Liver (tissue), 9 donors: ENCODE measurements around the gene TSPAN15. TPM values are rescaled to one million over a fixed set of nuclear protein-coding genes. Genes with fewer than 3 reads are reported as not detected.

ENCODE experiments used
- DNase-seq: peaks from one replicate; pipeline ENCODE4 v3.0.0-alpha.2; 2017; ENCODE audit warnings: low spot score
- H3K27ac ChIP-seq, 2 donors: one replicate each; pipeline ENCODE4 v1.7.0; 2013; ENCODE audit warnings: inconsistent platforms in 2 of 2, low read length in 2 of 2, control low read depth in 1 of 2, low read depth in 1 of 2, mild to moderate bottlenecking in 1 of 2
- H3K27me3 ChIP-seq, 4 donors: one replicate each; pipeline versions ENCODE4 v1.6.1 to v1.7.0; 2013; ENCODE audit warnings: low read length in 3 of 4, inconsistent platforms in 1 of 4, mild to moderate bottlenecking in 1 of 4, moderate library complexity in 1 of 4; ENCODE audit not compliant: control insufficient read depth in 4 of 4, insufficient read depth in 4 of 4
- H3K36me3 ChIP-seq, 4 donors: one replicate each; pipeline versions ENCODE4 v1.6.1 to v1.7.0; 2013; ENCODE audit warnings: low read length in 3 of 4, mild to moderate bottlenecking in 3 of 4, low read depth in 1 of 4, moderate library complexity in 1 of 4; ENCODE audit not compliant: control insufficient read depth in 4 of 4, insufficient read depth in 3 of 4
- H3K4me1 ChIP-seq, 4 donors: one replicate each; pipeline versions ENCODE4 v1.6.1 to v1.7.0; 2013; ENCODE audit warnings: low read length in 3 of 4, mild to moderate bottlenecking in 3 of 4, moderate library complexity in 1 of 4; ENCODE audit not compliant: control insufficient read depth in 4 of 4, insufficient read depth in 4 of 4
- H3K4me3 ChIP-seq, 3 donors: one replicate each; pipeline versions ENCODE4 v1.6.1 to v1.7.0; 2013; ENCODE audit warnings: low read length in 3 of 3, control low read depth in 1 of 3, low read depth in 1 of 3, mild to moderate bottlenecking in 1 of 3
- H3K9ac ChIP-seq, 2 donors: one replicate each; pipeline ENCODE4 v1.7.0; 2013; ENCODE audit warnings: low read length in 2 of 2, mild to moderate bottlenecking in 2 of 2, moderate library complexity in 2 of 2, control low read depth in 1 of 2, low read depth in 1 of 2
- H3K9me3 ChIP-seq, 4 donors: one replicate each; pipeline versions ENCODE4 v1.6.1 to v1.7.0; 2013; ENCODE audit warnings: low read length in 3 of 4; ENCODE audit not compliant: control insufficient read depth in 4 of 4
- EGR1 ChIP-seq, 2 donors: IDR thresholded peaks; 2 replicates each; pipeline ENCODE4 v1.6.1; 2016 to 2018; ENCODE audit warnings: antibody characterized with exemption in 2 of 2, low read depth in 2 of 2
- FOXA1 ChIP-seq: IDR thresholded peaks from 2 replicates; pipeline ENCODE4 v1.6.1; 2016; ENCODE audit warnings: antibody characterized with exemption
- FOXA2 ChIP-seq: IDR thresholded peaks from 2 replicates; pipeline ENCODE4 v1.6.1; 2016; ENCODE audit warnings: antibody characterized with exemption
- HNF4A ChIP-seq, 2 donors: conservative IDR thresholded peaks; 2 replicates each; pipeline ENCODE4 v1.6.1; 2016; ENCODE audit warnings: antibody characterized with exemption in 2 of 2, mild to moderate bottlenecking in 2 of 2
- JUND ChIP-seq, 2 donors: IDR thresholded peaks; 2 replicates each; pipeline ENCODE4 v1.6.1; 2016; ENCODE audit warnings: antibody characterized with exemption in 2 of 2
- NR2F2 ChIP-seq: IDR thresholded peaks from 2 replicates; pipeline ENCODE4 v1.6.1; 2016; ENCODE audit warnings: antibody characterized with exemption
- RAD21 ChIP-seq, 2 donors: IDR thresholded peaks; 2 replicates each; pipeline ENCODE4 v1.6.1; 2016; ENCODE audit warnings: antibody characterized with exemption in 2 of 2, mild to moderate bottlenecking in 2 of 2
- RXRA ChIP-seq, 2 donors: IDR thresholded peaks; 2 replicates each; pipeline ENCODE4 v1.6.1; 2017 to 2018; ENCODE audit warnings: antibody characterized with exemption in 2 of 2, mild to moderate bottlenecking in 1 of 2
- SP1 ChIP-seq: IDR thresholded peaks from 2 replicates; pipeline ENCODE4 v1.6.1; 2018; ENCODE audit warnings: antibody characterized with exemption, mild to moderate bottlenecking
- TAF1 ChIP-seq: conservative IDR thresholded peaks from 2 replicates; pipeline ENCODE4 v1.6.1; 2016; ENCODE audit warnings: antibody characterized with exemption, mild to moderate bottlenecking
- YY1 ChIP-seq: IDR thresholded peaks from 2 replicates; pipeline ENCODE4 v1.6.1; 2016; ENCODE audit warnings: antibody characterized with exemption, mild to moderate bottlenecking
- WGBS: extraction: QIAGEN DNeasy Blood & Tissue Kit; methylation state at CpG from one replicate; pipeline ENCODE4 v1.1.7; 2013; 5-methylcytosine and 5-hydroxymethylcytosine counted together
- polyA plus RNA-seq, 2 donors: library from polyadenylated mRNA; stranded (reverse) in 1 of 2; unstranded in 1 of 2; fragments of 200-250 nt in 1 of 2; fragments of >200 nt in 1 of 2; fragmentation: Nextera tagmentation in 1 of 2; extraction: Ambion mirVana in 1 of 2; gene quantifications; one replicate each; pipeline versions ENCODE4 v1.2.1 to v1.2.3, GENCODE V29; 2013 to 2015
- total RNA-seq, 2 donors: library from RNA; depleted of rRNA; stranded (reverse); fragments of >200 nt; gene quantifications; one replicate each; pipeline ENCODE4 v1.2.3, GENCODE V29; 2014
- TF ChIP-seq, protein P1 (sequence below): IDR thresholded peaks from 2 replicates; pipeline ENCODE4 v1.6.1; 2016; ENCODE audit warnings: antibody characterized with exemption
- TF ChIP-seq, protein P2 (sequence below): IDR thresholded peaks from 2 replicates; pipeline ENCODE4 v1.6.1; 2016; ENCODE audit warnings: antibody characterized with exemption, mild to moderate bottlenecking
- TF ChIP-seq, protein P3 (sequence below): fragments of 150-350 bp; IDR thresholded peaks from 2 replicates; pipeline ENCODE4 v1.5.1; 2017; ENCODE audit warnings: improper control_type of control experiment, low read depth, low read length; ENCODE audit not compliant: missing input control
- TF ChIP-seq, protein P4 (sequence below): IDR thresholded peaks from 2 replicates; pipeline ENCODE4 v1.6.1; 2016; ENCODE audit warnings: antibody characterized with exemption
- donor health status: healthy.
- donor health status: healthy.
- donor health status: healthy.
- donor health status: healthy.
- donor health status: healthy.

The TSPAN15 gene
- total and polyA plus RNA-seq, 4 donors = 2.0 to 4.3 (median 3.3) TPM

DNA sequence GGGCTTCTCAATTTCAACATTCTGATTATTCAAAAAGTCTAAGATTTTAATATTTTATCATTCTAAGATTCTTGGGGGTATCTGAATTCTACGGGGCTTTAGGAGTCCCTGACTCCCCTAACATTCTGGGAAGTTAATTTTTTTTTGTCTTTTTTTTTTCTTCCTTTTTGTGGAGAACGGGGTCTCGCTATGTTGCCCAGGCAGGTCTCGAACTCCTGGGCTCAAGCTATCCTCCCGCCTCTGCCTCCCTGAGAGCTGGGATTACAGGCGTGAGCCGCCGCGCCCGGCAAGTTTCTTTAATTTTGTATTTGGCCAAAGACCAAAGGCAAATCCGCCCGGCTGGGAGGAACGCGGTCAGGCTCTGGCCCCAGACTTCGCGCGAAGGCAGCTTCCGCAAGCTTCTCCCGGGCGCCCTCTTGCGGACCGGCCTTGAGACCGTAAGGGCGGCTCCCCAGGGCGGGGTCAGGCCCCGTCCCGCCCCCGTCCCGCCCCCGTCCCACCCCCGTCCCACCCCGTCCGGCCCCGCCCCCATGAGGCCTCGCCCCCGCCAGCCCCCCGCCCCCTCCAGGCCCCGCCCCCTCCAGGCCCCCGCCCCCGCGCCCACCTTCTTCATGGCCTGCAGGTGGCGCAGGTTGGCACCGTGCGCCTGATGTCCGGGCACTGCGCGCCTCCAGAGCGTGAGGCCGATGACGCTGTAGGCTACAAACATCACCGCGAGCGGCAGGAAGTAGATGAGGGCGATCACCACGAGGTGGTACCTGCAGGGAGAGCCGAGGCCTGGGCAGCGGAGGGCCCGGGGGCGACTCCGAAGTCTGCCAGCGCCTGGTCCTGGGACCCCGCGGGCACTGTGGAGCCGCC lies 42.7 kb upstream of the TSPAN15 start:
- DNase-seq = peak; percentile 92
- Histone ChIP-seq H3K9ac (peak overlapping the region in 1 of 2 donors; percentile 9), H3K27me3 (no peaks in the 10 kb centered on the region), H3K27ac (peak overlapping the region; percentile 68 to 86), H3K36me3 (no peaks in the 10 kb centered on the region), H3K9me3 (no peaks in the 10 kb centered on the region), H3K4me1 (peaks cover 0 to 4% (median 2%) of the 10 kb centered on the region in 4 donors), H3K4me3 (peak overlapping the region in 2 of 3 donors; percentile 40 to 54)
- TF ChIP-seq RXRA (IDR thresholded peaks at IDR 0.05) (peak in 1 of 2 donors; percentile 16), RAD21 (IDR thresholded peaks at IDR 0.05) (peak; percentile 49 to 65), TAF1 (no peak), NR2F2 (no peak), YY1 (no peak), HNF4A (conservative IDR thresholded peaks at IDR 0.05) (peak in 1 of 2 donors; percentile 33), EGR1 (IDR thresholded peaks at IDR 0.05; ENCODE audit: low read depth in 2 of 2) (peak in 1 of 2 donors; percentile 53), SP1 (peak; percentile 49)
- TF ChIP-seq, protein P1, sequence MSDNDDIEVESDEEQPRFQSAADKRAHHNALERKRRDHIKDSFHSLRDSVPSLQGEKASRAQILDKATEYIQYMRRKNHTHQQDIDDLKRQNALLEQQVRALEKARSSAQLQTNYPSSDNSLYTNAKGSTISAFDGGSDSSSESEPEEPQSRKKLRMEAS = no peak
- TF ChIP-seq, protein P2, sequence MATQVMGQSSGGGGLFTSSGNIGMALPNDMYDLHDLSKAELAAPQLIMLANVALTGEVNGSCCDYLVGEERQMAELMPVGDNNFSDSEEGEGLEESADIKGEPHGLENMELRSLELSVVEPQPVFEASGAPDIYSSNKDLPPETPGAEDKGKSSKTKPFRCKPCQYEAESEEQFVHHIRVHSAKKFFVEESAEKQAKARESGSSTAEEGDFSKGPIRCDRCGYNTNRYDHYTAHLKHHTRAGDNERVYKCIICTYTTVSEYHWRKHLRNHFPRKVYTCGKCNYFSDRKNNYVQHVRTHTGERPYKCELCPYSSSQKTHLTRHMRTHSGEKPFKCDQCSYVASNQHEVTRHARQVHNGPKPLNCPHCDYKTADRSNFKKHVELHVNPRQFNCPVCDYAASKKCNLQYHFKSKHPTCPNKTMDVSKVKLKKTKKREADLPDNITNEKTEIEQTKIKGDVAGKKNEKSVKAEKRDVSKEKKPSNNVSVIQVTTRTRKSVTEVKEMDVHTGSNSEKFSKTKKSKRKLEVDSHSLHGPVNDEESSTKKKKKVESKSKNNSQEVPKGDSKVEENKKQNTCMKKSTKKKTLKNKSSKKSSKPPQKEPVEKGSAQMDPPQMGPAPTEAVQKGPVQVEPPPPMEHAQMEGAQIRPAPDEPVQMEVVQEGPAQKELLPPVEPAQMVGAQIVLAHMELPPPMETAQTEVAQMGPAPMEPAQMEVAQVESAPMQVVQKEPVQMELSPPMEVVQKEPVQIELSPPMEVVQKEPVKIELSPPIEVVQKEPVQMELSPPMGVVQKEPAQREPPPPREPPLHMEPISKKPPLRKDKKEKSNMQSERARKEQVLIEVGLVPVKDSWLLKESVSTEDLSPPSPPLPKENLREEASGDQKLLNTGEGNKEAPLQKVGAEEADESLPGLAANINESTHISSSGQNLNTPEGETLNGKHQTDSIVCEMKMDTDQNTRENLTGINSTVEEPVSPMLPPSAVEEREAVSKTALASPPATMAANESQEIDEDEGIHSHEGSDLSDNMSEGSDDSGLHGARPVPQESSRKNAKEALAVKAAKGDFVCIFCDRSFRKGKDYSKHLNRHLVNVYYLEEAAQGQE = no peak
- TF ChIP-seq, protein P3, sequence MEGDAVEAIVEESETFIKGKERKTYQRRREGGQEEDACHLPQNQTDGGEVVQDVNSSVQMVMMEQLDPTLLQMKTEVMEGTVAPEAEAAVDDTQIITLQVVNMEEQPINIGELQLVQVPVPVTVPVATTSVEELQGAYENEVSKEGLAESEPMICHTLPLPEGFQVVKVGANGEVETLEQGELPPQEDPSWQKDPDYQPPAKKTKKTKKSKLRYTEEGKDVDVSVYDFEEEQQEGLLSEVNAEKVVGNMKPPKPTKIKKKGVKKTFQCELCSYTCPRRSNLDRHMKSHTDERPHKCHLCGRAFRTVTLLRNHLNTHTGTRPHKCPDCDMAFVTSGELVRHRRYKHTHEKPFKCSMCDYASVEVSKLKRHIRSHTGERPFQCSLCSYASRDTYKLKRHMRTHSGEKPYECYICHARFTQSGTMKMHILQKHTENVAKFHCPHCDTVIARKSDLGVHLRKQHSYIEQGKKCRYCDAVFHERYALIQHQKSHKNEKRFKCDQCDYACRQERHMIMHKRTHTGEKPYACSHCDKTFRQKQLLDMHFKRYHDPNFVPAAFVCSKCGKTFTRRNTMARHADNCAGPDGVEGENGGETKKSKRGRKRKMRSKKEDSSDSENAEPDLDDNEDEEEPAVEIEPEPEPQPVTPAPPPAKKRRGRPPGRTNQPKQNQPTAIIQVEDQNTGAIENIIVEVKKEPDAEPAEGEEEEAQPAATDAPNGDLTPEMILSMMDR = peak; percentile 46
- WGBS = 4% methylated on average over 64 of the region's 64 CpGs

DNA sequence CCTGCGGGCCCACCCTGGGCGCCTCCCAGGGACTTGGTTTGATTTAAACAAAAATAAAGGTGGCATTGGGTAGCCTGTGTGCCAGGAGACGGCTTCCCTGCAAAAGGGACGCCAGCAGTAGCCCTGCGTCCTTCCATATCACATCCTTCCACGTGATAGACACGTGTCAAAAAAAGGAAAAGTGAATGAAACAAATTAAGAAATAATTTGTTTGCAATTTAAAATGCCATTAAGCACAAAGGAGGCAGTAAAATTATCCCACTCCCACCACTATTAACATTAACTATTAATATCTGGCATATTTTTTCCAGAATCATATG lies 42.1 kb upstream of the TSPAN15 start:
- TF ChIP-seq FOXA2 (no peak), TAF1 (no peak), EGR1 (IDR thresholded peaks at IDR 0.05; ENCODE audit: low read depth in 2 of 2) (no peak), NR2F2 (no peak), YY1 (no peak), JUND (IDR thresholded peaks at IDR 0.05) (no peak), SP1 (no peak), FOXA1 (no peak)
- TF ChIP-seq, protein P4, sequence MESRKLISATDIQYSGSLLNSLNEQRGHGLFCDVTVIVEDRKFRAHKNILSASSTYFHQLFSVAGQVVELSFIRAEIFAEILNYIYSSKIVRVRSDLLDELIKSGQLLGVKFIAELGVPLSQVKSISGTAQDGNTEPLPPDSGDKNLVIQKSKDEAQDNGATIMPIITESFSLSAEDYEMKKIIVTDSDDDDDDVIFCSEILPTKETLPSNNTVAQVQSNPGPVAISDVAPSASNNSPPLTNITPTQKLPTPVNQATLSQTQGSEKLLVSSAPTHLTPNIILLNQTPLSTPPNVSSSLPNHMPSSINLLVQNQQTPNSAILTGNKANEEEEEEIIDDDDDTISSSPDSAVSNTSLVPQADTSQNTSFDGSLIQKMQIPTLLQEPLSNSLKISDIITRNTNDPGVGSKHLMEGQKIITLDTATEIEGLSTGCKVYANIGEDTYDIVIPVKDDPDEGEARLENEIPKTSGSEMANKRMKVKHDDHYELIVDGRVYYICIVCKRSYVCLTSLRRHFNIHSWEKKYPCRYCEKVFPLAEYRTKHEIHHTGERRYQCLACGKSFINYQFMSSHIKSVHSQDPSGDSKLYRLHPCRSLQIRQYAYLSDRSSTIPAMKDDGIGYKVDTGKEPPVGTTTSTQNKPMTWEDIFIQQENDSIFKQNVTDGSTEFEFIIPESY = no peak
- TF ChIP-seq, protein P2 = no peak
- peak overlapping the region in 1 of 2 donors; percentile 9 for H3K9ac ChIP-seq
- DNase-seq = no peak
- H3K27me3 ChIP-seq = no peaks in the 10 kb centered on the region
- H3K9me3 ChIP-seq = no peaks in the 10 kb centered on the region
- peaks cover 0 to 4% (median 2%) of the 10 kb centered on the region in 4 donors for H3K4me1 ChIP-seq
- H3K4me3 ChIP-seq = peak overlapping the region in 2 of 3 donors; percentile 40 to 54
- H3K36me3 ChIP-seq = no peaks in the 10 kb centered on the region
- H3K27ac ChIP-seq = peak overlapping the region; percentile 68 to 86
- whole genome bisulfite sequencing = 32% methylated on average over 7 of the region's 7 CpGs
